Neural cell (in vitro differentiated cells): ENCODE data around the gene CCNY. TPM values are rescaled to one million over a fixed set of nuclear protein-coding genes. Genes with fewer than 3 reads are reported as not detected.

ENCODE experiments used
- H2AFZ ChIP-seq: fragments of 200-600, 300-800 bp; sonication (generic), shearing (Covaris generic); 2 replicates; pipeline ENCODE4 v1.6.0; 2014; ENCODE audit warnings: low read depth, mild to moderate bottlenecking, antibody characterized with exemption, low read length, moderate library complexity
- H3F3A ChIP-seq: fragments of 200-600 bp; shearing (Covaris generic); 2 replicates; pipeline ENCODE4 v1.6.1; 2016; ENCODE audit warnings: mild to moderate bottlenecking, moderate library complexity, mixed read lengths, antibody characterized with exemption, low read length; ENCODE audit not compliant: insufficient read depth, poor library complexity, severe bottlenecking
- H3K27ac ChIP-seq: fragments of 200-600, 300-800 bp; sonication (generic), shearing (Covaris generic); 2 replicates; pipeline ENCODE4 v1.5.1; 2014; ENCODE audit warnings: mild to moderate bottlenecking, low read length, moderate library complexity
- H3K27me3 ChIP-seq: fragments of 300-800, 200-600 bp; sonication (generic), shearing (Covaris generic); 2 replicates; pipeline ENCODE4 v1.6.0; 2014; ENCODE audit warnings: mild to moderate bottlenecking, low read depth, low read length, moderate library complexity; ENCODE audit not compliant: insufficient read depth
- H3K36me3 ChIP-seq: fragments of 300-800, 200-600 bp; sonication (generic), shearing (Covaris generic); 2 replicates; pipeline ENCODE4 v1.5.1; 2014; ENCODE audit warnings: mild to moderate bottlenecking, antibody characterized with exemption, low read length, moderate library complexity; ENCODE audit not compliant: insufficient read depth
- H3K4me2 ChIP-seq: fragments of 300-800, 200-600 bp; sonication (generic), shearing (Covaris generic); 2 replicates; pipeline ENCODE4 v1.6.0; 2014; ENCODE audit warnings: mild to moderate bottlenecking, low read length
- H3K4me3 ChIP-seq: fragments of 300-800, 200-600 bp; sonication (generic), shearing (Covaris generic); 2 replicates; pipeline ENCODE4 v1.5.1; 2014; ENCODE audit warnings: mild to moderate bottlenecking, low read length, moderate library complexity
- H3K79me2 ChIP-seq: fragments of 200-600 bp; shearing (Covaris generic); replicated peaks from 2 replicates; pipeline ENCODE4 v1.6.0; 2014; ENCODE audit warnings: mild to moderate bottlenecking, low read length, moderate library complexity; ENCODE audit not compliant: insufficient read depth
- H3K9ac ChIP-seq: fragments of 300-800, 200-600 bp; sonication (generic), shearing (Covaris generic); 2 replicates; pipeline ENCODE4 v1.6.1; 2016; ENCODE audit warnings: mild to moderate bottlenecking, low read length, mixed read lengths
- H3K9me2 ChIP-seq: fragments of 200-600 bp; shearing (Covaris generic); 2 replicates; pipeline ENCODE4 v1.6.1; 2016; ENCODE audit warnings: mild to moderate bottlenecking, low read length, mixed read lengths; ENCODE audit not compliant: insufficient read depth
- H3K9me3 ChIP-seq: fragments of 200-600, 300-800 bp; sonication (generic), shearing (Covaris generic); 2 replicates; pipeline ENCODE4 v1.6.1; 2016; ENCODE audit warnings: mild to moderate bottlenecking, mixed run types, low read length, moderate library complexity, mixed read lengths
- H4K20me1 ChIP-seq: fragments of 200-600 bp; shearing (Covaris generic); 2 replicates; pipeline ENCODE4 v1.6.1; 2016; ENCODE audit warnings: mild to moderate bottlenecking, mixed run types; ENCODE audit not compliant: insufficient read depth
- EP300 ChIP-seq: fragments of 450-650 bp; conservative IDR thresholded peaks from 2 replicates; pipeline ENCODE4 v1.6.1; 2014; ENCODE audit warnings: antibody characterized with exemption, mild to moderate bottlenecking, moderate library complexity; ENCODE audit not compliant: poor library complexity, severe bottlenecking
- EZH2 ChIP-seq: fragments of 200-600, 300-800 bp; shearing (Covaris generic), sonication (generic); IDR thresholded peaks from 2 replicates; pipeline ENCODE4 v1.6.1; 2014; ENCODE audit warnings: antibody characterized with exemption, low read length, borderline replicate concordance, mild to moderate bottlenecking; ENCODE audit not compliant: insufficient read depth, poor library complexity, severe bottlenecking
- MXI1 ChIP-seq: fragments of 450-650 bp; conservative IDR thresholded peaks from 2 replicates; pipeline ENCODE4 v1.6.1; 2014; ENCODE audit warnings: antibody characterized with exemption, mild to moderate bottlenecking; ENCODE audit not compliant: poor library complexity, severe bottlenecking
- POLR2AphosphoS5 ChIP-seq: IDR thresholded peaks from 2 replicates; pipeline ENCODE4 v1.6.1; 2012
- RAD21 ChIP-seq: fragments of 450-650 bp; conservative IDR thresholded peaks from 2 replicates; pipeline ENCODE4 v1.6.1; 2014; ENCODE audit warnings: antibody characterized with exemption, mild to moderate bottlenecking, moderate library complexity
- REST ChIP-seq: IDR thresholded peaks from 2 replicates; pipeline ENCODE4 v1.6.1; 2012; ENCODE audit warnings: borderline replicate concordance
- SMC3 ChIP-seq: fragments of 450-650 bp; conservative IDR thresholded peaks from 2 replicates; pipeline ENCODE4 v1.6.1; 2014; ENCODE audit warnings: antibody characterized with exemption, mild to moderate bottlenecking, moderate library complexity; ENCODE audit not compliant: poor library complexity
- TAF1 ChIP-seq: IDR thresholded peaks from 2 replicates; pipeline ENCODE4 v1.6.1; 2012; ENCODE audit warnings: low read depth
- polyA plus RNA-seq: library from polyadenylated mRNA; depleted of rRNA; stranded (reverse); fragments of >200 nt; gene quantifications from 2 replicates; pipeline ENCODE4 v1.2.3, GENCODE V29; 2014
- TF ChIP-seq, protein P1 (sequence below): fragments of 450-650 bp; IDR thresholded peaks from 2 replicates; pipeline ENCODE4 v1.5.1; 2014; ENCODE audit warnings: antibody characterized with exemption, mild to moderate bottlenecking, moderate library complexity; ENCODE audit not compliant: poor library complexity, severe bottlenecking

CCNY gene
- polyA plus RNA-seq, 1 donor from 2014 or later = 36.4 TPM

- TF ChIP-seq, protein P1, sequence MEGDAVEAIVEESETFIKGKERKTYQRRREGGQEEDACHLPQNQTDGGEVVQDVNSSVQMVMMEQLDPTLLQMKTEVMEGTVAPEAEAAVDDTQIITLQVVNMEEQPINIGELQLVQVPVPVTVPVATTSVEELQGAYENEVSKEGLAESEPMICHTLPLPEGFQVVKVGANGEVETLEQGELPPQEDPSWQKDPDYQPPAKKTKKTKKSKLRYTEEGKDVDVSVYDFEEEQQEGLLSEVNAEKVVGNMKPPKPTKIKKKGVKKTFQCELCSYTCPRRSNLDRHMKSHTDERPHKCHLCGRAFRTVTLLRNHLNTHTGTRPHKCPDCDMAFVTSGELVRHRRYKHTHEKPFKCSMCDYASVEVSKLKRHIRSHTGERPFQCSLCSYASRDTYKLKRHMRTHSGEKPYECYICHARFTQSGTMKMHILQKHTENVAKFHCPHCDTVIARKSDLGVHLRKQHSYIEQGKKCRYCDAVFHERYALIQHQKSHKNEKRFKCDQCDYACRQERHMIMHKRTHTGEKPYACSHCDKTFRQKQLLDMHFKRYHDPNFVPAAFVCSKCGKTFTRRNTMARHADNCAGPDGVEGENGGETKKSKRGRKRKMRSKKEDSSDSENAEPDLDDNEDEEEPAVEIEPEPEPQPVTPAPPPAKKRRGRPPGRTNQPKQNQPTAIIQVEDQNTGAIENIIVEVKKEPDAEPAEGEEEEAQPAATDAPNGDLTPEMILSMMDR = no peak
- TF ChIP-seq SMC3 (no peak), REST (no peak), RAD21 (no peak), EZH2 (no peak), EP300 (no peak), MXI1 (no peak), TAF1 (no peak), POLR2AphosphoS5 (no peak)
- Histone ChIP-seq H3K9me3 (no peaks in the 10 kb centered on the region), H3K79me2 (peaks cover 79% of the 10 kb centered on the region), H3K27ac (no peak overlapping the region), H3K36me3 (no peaks in the 10 kb centered on the region), H3K27me3 (no peaks in the 10 kb centered on the region), H3K4me2 (no peak overlapping the region), H3K9ac (no peak overlapping the region), H3K4me3 (no peak overlapping the region), H2AFZ (no peak overlapping the region), H4K20me1 (no peaks in the 10 kb centered on the region), H3K9me2 (no peaks in the 10 kb centered on the region), H3F3A (no peaks in the 10 kb centered on the region)
These were observed 5.2 kb downstream of the CCNY start for GRCh38 chr10:35341521-35341920.

DNA sequence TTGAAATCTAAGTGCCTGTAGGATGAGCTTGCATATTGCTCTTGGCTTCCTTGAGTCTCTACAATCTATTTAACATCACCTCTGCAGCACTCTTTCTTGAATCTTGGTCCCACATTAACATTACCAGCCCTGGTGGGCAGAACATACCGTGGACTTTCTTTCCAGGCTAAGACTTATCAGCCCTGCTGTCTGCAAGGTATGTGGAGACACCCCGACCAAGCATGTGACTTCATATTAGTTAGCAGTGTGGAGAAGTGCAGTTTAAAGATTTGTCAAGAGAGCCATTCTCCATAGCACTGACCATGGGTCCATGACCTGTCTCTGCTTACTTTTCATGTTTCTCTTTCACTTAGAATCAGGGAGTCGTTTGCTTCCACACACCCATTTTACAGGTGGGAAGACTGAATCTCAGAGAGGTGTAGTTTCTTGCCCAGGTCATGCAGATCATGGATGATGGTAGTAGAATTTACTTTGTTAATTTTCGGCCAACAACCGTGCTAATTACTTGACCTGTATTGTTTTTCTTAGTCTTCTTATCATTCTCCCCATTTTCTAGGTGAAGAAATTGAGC is 6.0 kb downstream of the CCNY start:
- Histone ChIP-seq H2AFZ (no peak overlapping the region), H3K36me3 (no peaks in the 10 kb centered on the region)

More for the DNA sequence above, 6.0 kb downstream of the CCNY start:
- H3K4me3 ChIP-seq = no peak overlapping the region
- peaks cover 82% of the 10 kb centered on the region for H3K79me2 ChIP-seq
- no peaks in the 10 kb centered on the region for H3F3A ChIP-seq
- H3K9me3 ChIP-seq = no peaks in the 10 kb centered on the region
- TF ChIP-seq, protein P1 = no peak
- no peak for TF ChIP-seq RAD21
- TF ChIP-seq TAF1 = no peak
- TF ChIP-seq EP300 = no peak
- no peak for TF ChIP-seq EZH2
- no peak for TF ChIP-seq REST
- TF ChIP-seq SMC3 = no peak
- no peak for TF ChIP-seq MXI1
- no peak for TF ChIP-seq POLR2AphosphoS5
- no peak overlapping the region for H3K27ac ChIP-seq
- no peaks in the 10 kb centered on the region for H3K27me3 ChIP-seq
- H3K4me2 ChIP-seq = no peak overlapping the region
- no peak overlapping the region for H3K9ac ChIP-seq
- H3K9me2 ChIP-seq = no peaks in the 10 kb centered on the region
- H4K20me1 ChIP-seq = no peaks in the 10 kb centered on the region
